ENCODE measurements around the gene TLN1. TPM values are rescaled to one million over a fixed set of nuclear protein-coding genes. Genes with fewer than 3 reads are reported as not detected.

Gene TLN1
- total and polyA plus RNA-seq, 3 experiments from 2014 or later = 161 to 249 (median 248) TPM

DNA sequence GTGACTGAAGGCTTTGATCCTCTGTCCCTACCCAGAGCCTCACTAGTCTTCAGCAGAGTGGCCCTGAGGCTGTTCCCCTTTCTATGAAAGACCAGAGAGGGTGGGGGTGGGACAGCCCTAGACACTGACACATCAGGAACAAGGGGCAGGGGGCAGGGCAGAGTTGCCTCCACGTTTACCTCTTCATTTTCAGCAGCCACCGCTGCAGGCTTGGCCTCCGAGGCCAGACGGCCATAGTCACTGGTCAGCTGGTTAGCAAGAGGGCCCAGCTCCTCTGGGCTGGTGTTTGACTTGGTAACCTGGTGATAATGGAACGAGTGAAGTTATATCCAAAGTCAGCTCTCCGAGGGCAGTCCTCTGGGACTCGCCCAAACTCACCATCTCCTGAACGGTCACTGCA is 26.6 kb downstream of the TLN1 start:
- H3K9me3 ChIP-seq (ENCODE audit: low read length) = no peaks in the 10 kb centered on the region
- no peak overlapping the region for H3K4me3 ChIP-seq (ENCODE audit: low read length)
- H3K27ac ChIP-seq (ENCODE audit: low read depth, low read length) = no peak overlapping the region
- no peaks in the 10 kb centered on the region for H3K4me1 ChIP-seq (ENCODE audit: insufficient read depth, low read length)
- DNase-seq = no peak
- Mint-ChIP-seq H3K4me1 (peaks cover 0 to 4% (median 1%) of the 10 kb centered on the region in 3 donors), H3K27ac (peak overlapping the region in 1 of 8 donors; percentile 79), H3K36me3 (peaks cover 16 to 73% (median 32%) of the 10 kb centered on the region in 3 donors), H3K9me3 (no peaks in the 10 kb centered on the region), H3K4me3 (no peak overlapping the region), H3K27me3 (peaks cover 0 to 2% of the 10 kb centered on the region in 2 donors)
- H3K36me3 ChIP-seq (ENCODE audit: insufficient read depth, low read length) = peaks cover 93% of the 10 kb centered on the region
- ChIA-PET POLR2A (no interaction called here), CTCF (interaction anchor here (0.8 to 5.5 kb wide), 3 partner anchors 9 to 94 kb away, joined by 3 to 33 read pairs (median 12); no protein-coding TSS in a partner anchor)
- no peaks in the 10 kb centered on the region for H3K27me3 ChIP-seq (ENCODE audit: insufficient read depth, low read length, poor library complexity, severe bottlenecking)

DNA sequence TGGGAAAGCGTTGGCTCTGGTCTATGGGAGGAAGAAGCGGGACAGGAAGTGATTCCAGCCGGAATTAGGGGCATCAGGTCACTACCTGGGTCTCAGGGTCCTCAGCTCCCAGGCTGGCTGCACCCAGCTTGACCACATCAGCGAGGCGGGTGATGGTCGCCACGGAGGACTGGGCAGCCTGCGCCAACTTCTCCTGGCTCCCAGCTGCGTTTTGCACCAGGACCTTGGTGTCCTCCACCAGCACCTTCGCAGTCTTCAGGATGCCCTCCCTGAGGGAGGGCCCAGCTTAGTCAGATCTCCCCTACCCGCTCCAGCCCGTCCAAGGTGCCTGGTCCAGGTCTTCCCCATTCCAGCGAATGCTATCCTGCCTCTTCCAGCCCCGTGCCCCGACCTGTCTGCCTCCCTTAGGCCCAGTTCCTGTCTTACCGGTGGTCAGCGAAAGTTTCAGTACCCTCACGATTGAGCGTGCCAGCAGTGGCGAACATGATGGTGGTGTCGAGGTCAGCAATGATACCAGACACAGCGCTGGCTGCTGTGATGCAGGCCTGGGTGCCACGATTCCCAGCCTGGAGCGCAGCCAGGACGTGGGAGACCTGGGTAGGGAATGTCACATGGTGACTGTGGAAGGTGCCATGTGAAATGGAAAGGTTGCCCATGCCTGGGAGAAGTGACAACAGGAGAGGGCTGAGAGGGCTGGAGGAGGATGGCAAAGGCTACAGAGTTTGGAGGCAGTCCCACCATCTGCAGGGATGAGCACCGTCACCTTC is 27.9 kb downstream of the TLN1 start:
- POLR2A ChIA-PET = no interaction called here
- no peaks in the 10 kb centered on the region for H3K9me3 Mint-ChIP-seq

DNA sequence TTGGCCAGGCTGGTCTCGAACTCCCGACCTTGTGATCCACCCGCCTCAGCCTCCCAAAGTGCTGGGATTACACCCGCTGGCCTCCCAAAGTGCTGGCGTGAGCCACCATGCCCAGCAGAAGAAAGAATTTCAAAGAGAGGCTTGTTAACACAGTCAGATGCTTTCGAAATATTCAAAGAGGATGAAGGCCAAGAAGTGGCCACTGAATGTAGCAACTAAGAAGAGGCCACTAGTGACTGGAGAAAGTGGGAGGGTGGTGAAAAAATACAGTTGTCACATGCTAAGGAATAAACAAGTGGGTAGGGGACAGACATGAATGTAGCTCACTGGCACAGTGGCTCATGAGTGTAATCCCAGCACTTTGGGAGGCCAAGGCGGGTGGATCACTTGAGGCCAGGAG is 29.3 kb downstream of the TLN1 start:
- POLR2A ChIA-PET = no interaction called here
- CTCF ChIA-PET = interaction anchor here (1.3 to 1.6 kb wide), 2 partner anchors 45 to 94 kb away, joined by 4 to 5 read pairs; partner anchors contain the start of genes CCDC107 and RMRP
- no peaks in the 10 kb centered on the region for H3K27me3 ChIP-seq (ENCODE audit: insufficient read depth, low read length, poor library complexity, severe bottlenecking)
- H3K4me1 ChIP-seq (ENCODE audit: insufficient read depth, low read length) = no peaks in the 10 kb centered on the region
- no peaks in the 10 kb centered on the region for H3K27me3 Mint-ChIP-seq
- H3K9me3 ChIP-seq (ENCODE audit: low read length) = no peaks in the 10 kb centered on the region
- no peak overlapping the region for H3K27ac ChIP-seq (ENCODE audit: low read depth, low read length)
- no peak overlapping the region for H3K4me3 ChIP-seq (ENCODE audit: low read length)
- H3K27ac Mint-ChIP-seq = peak overlapping the region in 3 of 8 donors; percentile 23 to 70 (median 58)
- H3K4me1 Mint-ChIP-seq = peaks cover 0 to 1% (median 0%) of the 10 kb centered on the region in 3 donors
- H3K36me3 Mint-ChIP-seq = peaks cover 15 to 53% (median 26%) of the 10 kb centered on the region in 3 donors
- H3K4me3 Mint-ChIP-seq = no peak overlapping the region
- peaks cover 99% of the 10 kb centered on the region for H3K36me3 ChIP-seq (ENCODE audit: insufficient read depth, low read length)
- H3K9me3 Mint-ChIP-seq = no peaks in the 10 kb centered on the region
- no peak for DNase-seq

More for the DNA sequence above, 27.9 kb downstream of the TLN1 start:
- DNase-seq = no peak
- Histone ChIP-seq H3K27ac (ENCODE audit: low read depth, low read length) (no peak overlapping the region), H3K36me3 (ENCODE audit: insufficient read depth, low read length) (peaks cover 99% of the 10 kb centered on the region), H3K27me3 (ENCODE audit: insufficient read depth, low read length, poor library complexity, severe bottlenecking) (no peaks in the 10 kb centered on the region), H3K4me3 (ENCODE audit: low read length) (no peak overlapping the region), H3K9me3 (ENCODE audit: low read length) (no peaks in the 10 kb centered on the region), H3K4me1 (ENCODE audit: insufficient read depth, low read length) (no peaks in the 10 kb centered on the region)
- Mint-ChIP-seq H3K4me1 (peaks cover 0 to 4% (median 1%) of the 10 kb centered on the region in 3 donors), H3K36me3 (peaks cover 16 to 67% (median 32%) of the 10 kb centered on the region in 3 donors), H3K27me3 (peaks cover 0 to 2% of the 10 kb centered on the region in 2 donors), H3K27ac (peak overlapping the region in 2 of 8 donors; percentile 46 to 54), H3K4me3 (no peak overlapping the region)
- CTCF ChIA-PET = interaction anchor here (0.8 to 5.5 kb wide), 3 partner anchors 8 to 95 kb away, joined by 3 to 33 read pairs (median 5); no protein-coding TSS in a partner anchor

DNA sequence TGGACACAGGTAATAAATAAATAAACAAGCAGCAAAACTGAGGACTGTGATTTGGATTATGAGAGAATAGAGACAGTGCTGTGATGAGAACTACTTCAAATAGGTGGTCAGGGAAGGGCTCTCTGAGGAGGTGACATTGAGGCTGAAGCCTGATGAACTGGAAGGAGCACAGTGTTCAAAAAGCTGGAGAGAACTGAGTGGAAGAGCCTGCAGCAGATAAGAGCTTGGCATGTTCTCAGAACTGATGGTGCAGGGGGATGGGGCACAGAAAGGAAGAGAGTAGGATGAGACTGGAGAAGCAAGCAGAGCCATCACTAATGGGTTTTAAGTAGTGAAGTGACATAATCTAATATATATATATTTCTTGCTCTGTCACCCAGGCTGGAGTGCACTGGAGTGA is 31.1 kb downstream of the TLN1 start:
- no peaks in the 10 kb centered on the region for H3K4me1 ChIP-seq (ENCODE audit: insufficient read depth, low read length)
- H3K9me3 ChIP-seq (ENCODE audit: low read length) = no peaks in the 10 kb centered on the region
- no peak overlapping the region for H3K4me3 ChIP-seq (ENCODE audit: low read length)
- no peaks in the 10 kb centered on the region for H3K27me3 Mint-ChIP-seq
- no peaks in the 10 kb centered on the region for H3K9me3 Mint-ChIP-seq
- CTCF ChIA-PET = interaction anchor here (0.9 to 1.9 kb wide), 3 partner anchors 40 to 89 kb away, joined by 3 to 6 read pairs (median 3); partner anchors contain the start of genes CCDC107 and RMRP
- H3K27ac Mint-ChIP-seq = no peak overlapping the region
- no peak overlapping the region for H3K4me3 Mint-ChIP-seq
- POLR2A ChIA-PET = no interaction called here
- H3K27me3 ChIP-seq (ENCODE audit: insufficient read depth, low read length, poor library complexity, severe bottlenecking) = no peaks in the 10 kb centered on the region
- H3K27ac ChIP-seq (ENCODE audit: low read depth, low read length) = no peak overlapping the region
- DNase-seq = no peak
- H3K36me3 Mint-ChIP-seq = peaks cover 4 to 35% (median 26%) of the 10 kb centered on the region in 3 donors
- peaks cover 89% of the 10 kb centered on the region for H3K36me3 ChIP-seq (ENCODE audit: insufficient read depth, low read length)
- peaks cover 6 to 10% (median 9%) of the 10 kb centered on the region in 3 donors for H3K4me1 Mint-ChIP-seq

DNA sequence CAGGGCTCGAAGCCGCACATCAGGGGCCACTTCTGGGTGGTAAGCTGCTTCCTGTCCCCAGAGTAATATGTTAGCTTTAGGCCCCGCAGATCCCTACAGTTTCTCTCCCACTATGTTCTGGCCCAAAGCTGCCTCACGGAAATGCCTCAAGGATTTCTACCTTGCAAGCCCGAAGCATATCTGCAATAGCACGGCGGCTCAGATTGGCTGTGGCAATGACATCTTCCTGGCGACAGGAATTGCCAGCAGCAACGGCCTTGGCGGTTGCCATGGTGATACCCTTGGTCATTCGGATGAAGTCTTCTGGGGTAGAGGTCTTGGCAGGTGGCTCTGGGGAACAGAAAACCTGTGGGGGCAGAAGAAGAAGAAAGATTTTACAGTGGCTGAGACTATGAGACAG is 32.0 kb downstream of the TLN1 start:
- H3K27me3 Mint-ChIP-seq = no peaks in the 10 kb centered on the region

DNA sequence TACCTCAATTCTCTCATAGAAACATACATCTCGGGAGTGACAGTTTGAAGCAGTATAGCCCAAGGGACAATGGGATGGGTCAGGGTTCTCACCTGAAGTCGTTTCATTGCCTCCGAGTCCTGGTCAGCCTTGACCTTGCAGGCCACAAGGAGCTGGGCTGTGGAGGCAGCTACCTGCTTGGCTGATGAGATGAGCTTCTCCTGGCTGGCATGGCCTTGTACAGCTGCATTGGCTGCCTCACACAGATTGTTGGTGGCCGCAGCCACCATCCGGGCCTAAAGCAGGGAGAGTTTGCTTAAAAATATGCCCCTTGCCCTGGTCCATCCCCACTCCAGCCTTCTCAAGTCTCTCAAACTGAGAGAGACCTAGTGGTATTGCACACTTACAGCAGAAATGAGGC is 33.8 kb downstream of the TLN1 start:
- no peak overlapping the region for H3K4me3 ChIP-seq (ENCODE audit: low read length)
- no peak overlapping the region for H3K4me3 Mint-ChIP-seq
- H3K36me3 Mint-ChIP-seq = peaks cover 0 to 11% (median 8%) of the 10 kb centered on the region in 3 donors
- H3K9me3 Mint-ChIP-seq = no peaks in the 10 kb centered on the region
- no peaks in the 10 kb centered on the region for H3K4me1 ChIP-seq (ENCODE audit: insufficient read depth, low read length)
- no peaks in the 10 kb centered on the region for H3K27me3 Mint-ChIP-seq
- POLR2A ChIA-PET = no interaction called here
- no peaks in the 10 kb centered on the region for H3K9me3 ChIP-seq (ENCODE audit: low read length)
- no peak for DNase-seq
- H3K27ac ChIP-seq (ENCODE audit: low read depth, low read length) = no peak overlapping the region
- CTCF ChIA-PET = interaction anchor here (0.9 to 8.6 kb wide), 15 partner anchors 8 to 116 kb away, joined by 3 to 87 read pairs (median 22); partner anchors contain the start of genes ARHGEF39, CCDC107, CREB3 and RMRP
- H3K4me1 Mint-ChIP-seq = peaks cover 6 to 10% (median 9%) of the 10 kb centered on the region in 3 donors
- H3K36me3 ChIP-seq (ENCODE audit: insufficient read depth, low read length) = peaks cover 62% of the 10 kb centered on the region
- H3K27me3 ChIP-seq (ENCODE audit: insufficient read depth, low read length, poor library complexity, severe bottlenecking) = no peaks in the 10 kb centered on the region
- H3K27ac Mint-ChIP-seq = peak overlapping the region in 1 of 8 donors; percentile 13

More for the DNA sequence above, 32.0 kb downstream of the TLN1 start:
- CTCF ChIA-PET = interaction anchor here (0.9 to 1.9 kb wide), 2 partner anchors 39 to 88 kb away, joined by 3 to 6 read pairs; no protein-coding TSS in a partner anchor
- Mint-ChIP-seq H3K4me3 (no peak overlapping the region), H3K27ac (no peak overlapping the region), H3K4me1 (peaks cover 6 to 10% (median 9%) of the 10 kb centered on the region in 3 donors), H3K36me3 (peaks cover 4 to 26% (median 23%) of the 10 kb centered on the region in 3 donors), H3K9me3 (no peaks in the 10 kb centered on the region)
- H3K36me3 ChIP-seq (ENCODE audit: insufficient read depth, low read length) = peaks cover 80% of the 10 kb centered on the region
- POLR2A ChIA-PET = no interaction called here
- no peak for DNase-seq
- no peaks in the 10 kb centered on the region for H3K9me3 ChIP-seq (ENCODE audit: low read length)
- H3K27me3 ChIP-seq (ENCODE audit: insufficient read depth, low read length, poor library complexity, severe bottlenecking) = no peaks in the 10 kb centered on the region
- H3K4me1 ChIP-seq (ENCODE audit: insufficient read depth, low read length) = no peaks in the 10 kb centered on the region
- H3K27ac ChIP-seq (ENCODE audit: low read depth, low read length) = no peak overlapping the region
- no peak overlapping the region for H3K4me3 ChIP-seq (ENCODE audit: low read length)

DNA sequence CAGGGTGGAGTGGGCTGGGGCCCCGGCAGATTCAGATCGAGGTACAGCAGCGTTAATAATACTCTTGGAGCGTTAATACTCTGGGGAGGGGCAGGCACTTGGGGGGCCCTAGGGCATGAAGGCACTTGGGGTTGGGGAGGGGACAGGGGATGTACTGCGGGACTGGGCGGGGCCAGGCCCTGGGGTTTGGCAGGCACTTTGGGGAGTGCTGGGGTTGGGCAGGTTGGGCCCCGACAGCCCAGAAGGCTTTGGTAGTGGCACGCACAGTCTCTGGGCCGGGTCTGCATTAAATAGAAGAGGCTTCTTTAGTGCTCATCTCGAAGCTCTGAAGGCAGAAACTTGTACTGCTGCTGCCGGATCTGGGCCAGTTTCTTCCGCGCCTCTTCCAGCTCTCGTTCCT is 34.5 kb downstream of the TLN1 start:
- Mint-ChIP-seq H3K27ac (peak overlapping the region in 3 of 8 donors; percentile 13 to 92 (median 47)), H3K4me3 (no peak overlapping the region), H3K27me3 (no peaks in the 10 kb centered on the region), H3K36me3 (peaks cover 0 to 7% (median under 1%) of the 10 kb centered on the region in 3 donors), H3K9me3 (no peaks in the 10 kb centered on the region), H3K4me1 (peaks cover 6 to 10% (median 9%) of the 10 kb centered on the region in 3 donors)
- H3K27me3 ChIP-seq (ENCODE audit: insufficient read depth, low read length, poor library complexity, severe bottlenecking) = no peaks in the 10 kb centered on the region
- ChIA-PET POLR2A (interaction anchor here (1.3 kb wide), 1 partner anchor 94 kb away, joined by 5 read pairs; no protein-coding TSS in a partner anchor), CTCF (interaction anchor here (0.9 to 8.6 kb wide), 26 partner anchors 9 to 128 kb away, joined by 3 to 87 read pairs (median 16); partner anchors contain the start of genes ARHGEF39, CCDC107, CREB3 and GBA2)
- no peak overlapping the region for H3K4me3 ChIP-seq (ENCODE audit: low read length)
- DNase-seq = no peak
- no peaks in the 10 kb centered on the region for H3K9me3 ChIP-seq (ENCODE audit: low read length)
- no peak overlapping the region for H3K27ac ChIP-seq (ENCODE audit: low read depth, low read length)
- peaks cover 55% of the 10 kb centered on the region for H3K36me3 ChIP-seq (ENCODE audit: insufficient read depth, low read length)
- H3K4me1 ChIP-seq (ENCODE audit: insufficient read depth, low read length) = no peaks in the 10 kb centered on the region
